ENCODE measurements around the gene MRPL10. TPM values are rescaled to one million over a fixed set of nuclear protein-coding genes. Genes with fewer than 3 reads are reported as not detected.

The MRPL10 gene
- total and polyA plus RNA-seq, 2 of the 8 experiments (the other 6 are each of a cell fraction or from before 2014, with no cell fraction given), result 85.3 to 214 TPM

- H2BK15ac ChIP-seq (ENCODE audit: low read length), result no peak overlapping the region
These were observed 28.1 kb downstream of the MRPL10 start for GRCh38 chr17:47803201-47803600.

More at GRCh38 chr17:47803201-47803600, 28.1 kb downstream of the MRPL10 start:
- Histone ChIP-seq H3K27me3 (replicated peaks in 1 of 4; ENCODE audit: control insufficient read depth in 3 of 4, extremely low read depth in 1 of 4, insufficient read depth in 3 of 4, low read length in 3 of 4) (no peaks in the 10 kb centered on the region), H3K23me2 (ENCODE audit: low read depth, low read length) (no peaks in the 10 kb centered on the region), H2BK120ac (replicated peaks; ENCODE audit: low read depth, low read length) (no peak overlapping the region), H4K5ac (ENCODE audit: insufficient read length, low read depth, low read length) (no peak overlapping the region), H3K23ac (ENCODE audit: insufficient read length) (no peak overlapping the region), H4K91ac (replicated peaks; ENCODE audit: insufficient read length, low read length) (no peak overlapping the region), H3K79me1 (ENCODE audit: low read depth, low read length) (no peaks in the 10 kb centered on the region), H3K14ac (ENCODE audit: insufficient read length) (no peak overlapping the region), H3K36me3 (ENCODE audit: control insufficient read depth in 2 of 4, insufficient read depth in 4 of 4, low read length in 3 of 4) (no peaks in the 10 kb centered on the region; a peak in 1 of 8 replicates), H4K20me1 (replicated peaks in 1 of 2; ENCODE audit: control insufficient read depth in 1 of 2, insufficient read depth in 2 of 2, low read length in 2 of 2) (peaks cover 2% of the 10 kb centered on the region in 2 experiments), H3K9me3 (ENCODE audit: insufficient read depth in 2 of 2, low read depth in 1 of 2, low read length in 1 of 2) (no peaks in the 10 kb centered on the region), H3K27ac (ENCODE audit: low read depth, low read length) (no peak overlapping the region), H3K56ac (replicated peaks; ENCODE audit: insufficient read length, low read depth, low read length) (no peak overlapping the region), H2AFZ (ENCODE audit: low read length) (no peak overlapping the region), H2BK20ac (ENCODE audit: low read length) (no peak overlapping the region), H3K4ac (replicated peaks; ENCODE audit: insufficient read length, low read depth, low read length) (no peak overlapping the region), H3K4me3 (ENCODE audit: extremely low read depth in 1 of 4, insufficient read depth in 2 of 4, low read depth in 3 of 4, low read length in 4 of 4) (no peak overlapping the region), H2AK5ac (ENCODE audit: low read depth, low read length) (no peak overlapping the region), H3K79me2 (ENCODE audit: control insufficient read depth in 1 of 2, insufficient read depth in 2 of 2, low read length in 2 of 2) (no peaks in the 10 kb centered on the region), H3K18ac (ENCODE audit: extremely low read depth, low read length) (no peak overlapping the region), H2BK5ac (ENCODE audit: low read depth, low read length) (no peak overlapping the region), H3K4me1 (replicated peaks in 1 of 4; ENCODE audit: control insufficient read depth in 3 of 4, insufficient read depth in 4 of 4, low read length in 3 of 4) (no peaks in the 10 kb centered on the region), H2BK12ac (ENCODE audit: low read depth, low read length) (no peak overlapping the region), H3K4me2 (ENCODE audit: insufficient read depth in 1 of 2, low read depth in 2 of 2, low read length in 2 of 2) (no peak overlapping the region), H3K9ac (replicated peaks in 1 of 4; ENCODE audit: extremely low read depth in 1 of 4, low read depth in 3 of 4, low read length in 3 of 4) (no peak overlapping the region), H4K8ac (ENCODE audit: extremely low read depth, insufficient read depth, low read length) (no peak overlapping the region)
- POLR2A ChIA-PET (ENCODE audit: partially characterized antibody), result no interaction called here
- CTCF ChIA-PET (ENCODE audit: partially characterized antibody), result interaction anchor here (0.7 to 5.6 kb wide), 9 partner anchors 8 to 148 kb away, joined by 3 to 57 read pairs (median 5); no protein-coding TSS in a partner anchor
- FAIRE-seq (no peak), DNase-seq (ENCODE audit: low read depth in 1 of 2, low spot score in 2 of 2) (no peak)
- TF ChIP-seq KDM1A (IDR thresholded peaks at IDR 0.05; ENCODE audit: borderline replicate concordance, low read length) (no peak), SP4 (IDR thresholded peaks at IDR 0.05; ENCODE audit: low read length) (no peak), BCL11A (IDR thresholded peaks at IDR 0.05; ENCODE audit: low read depth in 2 of 2, low read length in 2 of 2) (no peak), SIRT6 (IDR thresholded peaks at IDR 0.05; ENCODE audit: low read length) (no peak), SAP30 (IDR thresholded peaks at IDR 0.05; ENCODE audit: insufficient read depth, insufficient replicate concordance, low read length) (no peak), GTF2F1 (IDR thresholded peaks at IDR 0.05; ENCODE audit: borderline replicate concordance, low read depth, low read length) (no peak)
- WGBS, 2 experiments (ENCODE audit: extremely low coverage in 1 of 2, insufficient coverage in 1 of 2, insufficient read length in 1 of 2, insufficient replicate concordance in 2 of 2, low coverage in 1 of 2, low lambda C conversion rate in 2 of 2, missing lambda C conversion rate in 1 of 2), result 79% methylated on average over 5 of the region's 5 CpGs; no CpG with 5 or more reads in 1 of the 2 experiments

All from H1 (cell line).